ENCODE measurements around the gene BRF1.
A peak's percentile ranks its signal among the peaks of the same experiment; 100 is the strongest.

BRF1 gene

DNA sequence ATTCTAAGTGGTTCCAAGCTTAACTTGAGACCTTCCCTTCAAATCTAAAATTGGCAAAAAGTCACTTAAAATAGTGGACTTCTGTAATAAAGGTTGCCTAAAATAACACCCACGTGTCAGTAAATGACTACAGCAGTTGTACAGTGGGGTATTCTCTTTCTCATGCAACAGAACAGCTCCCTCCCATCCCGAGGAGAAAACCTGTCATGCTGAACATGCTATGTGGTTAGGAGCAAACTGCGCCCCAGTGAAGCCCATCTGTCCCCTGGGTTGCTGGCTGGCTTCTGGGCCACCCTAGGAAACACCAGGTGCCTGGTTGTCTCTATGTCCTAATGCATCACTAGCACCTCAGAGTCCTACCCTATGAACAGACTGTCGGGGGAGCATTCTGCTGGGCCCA, 49.8 kb downstream of the BRF1 start:
- H3K9me3 Mint-ChIP-seq = no peaks in the 10 kb centered on the region
- no peak overlapping the region for H3K4me3 Mint-ChIP-seq
- H3K4me1 Mint-ChIP-seq = peaks cover 19% of the 10 kb centered on the region
- peaks cover 27% of the 10 kb centered on the region for H3K36me3 Mint-ChIP-seq (ENCODE audit: low read depth)
- H3K27ac Mint-ChIP-seq = no peak overlapping the region
- peaks cover 6% of the 10 kb centered on the region for H3K27me3 Mint-ChIP-seq (ENCODE audit: low read depth, poor library complexity)
- no peak for DNase-seq
- TF ChIP-seq CTCF (IDR thresholded peaks at IDR 0.05) = no peak

- no peak for TF ChIP-seq CTCF (IDR thresholded peaks at IDR 0.05)
- Mint-ChIP-seq H3K4me3 (peak overlapping the region; percentile 83), H3K27ac (no peak overlapping the region), H3K36me3 (ENCODE audit: low read depth) (peaks cover 33% of the 10 kb centered on the region), H3K4me1 (peaks cover 19% of the 10 kb centered on the region), H3K9me3 (no peaks in the 10 kb centered on the region), H3K27me3 (ENCODE audit: low read depth, poor library complexity) (peaks cover 6% of the 10 kb centered on the region)
- DNase-seq = no peak
Observed at GRCh38 chr14:105250008-105250366, 50.8 kb downstream of the BRF1 start.

DNA sequence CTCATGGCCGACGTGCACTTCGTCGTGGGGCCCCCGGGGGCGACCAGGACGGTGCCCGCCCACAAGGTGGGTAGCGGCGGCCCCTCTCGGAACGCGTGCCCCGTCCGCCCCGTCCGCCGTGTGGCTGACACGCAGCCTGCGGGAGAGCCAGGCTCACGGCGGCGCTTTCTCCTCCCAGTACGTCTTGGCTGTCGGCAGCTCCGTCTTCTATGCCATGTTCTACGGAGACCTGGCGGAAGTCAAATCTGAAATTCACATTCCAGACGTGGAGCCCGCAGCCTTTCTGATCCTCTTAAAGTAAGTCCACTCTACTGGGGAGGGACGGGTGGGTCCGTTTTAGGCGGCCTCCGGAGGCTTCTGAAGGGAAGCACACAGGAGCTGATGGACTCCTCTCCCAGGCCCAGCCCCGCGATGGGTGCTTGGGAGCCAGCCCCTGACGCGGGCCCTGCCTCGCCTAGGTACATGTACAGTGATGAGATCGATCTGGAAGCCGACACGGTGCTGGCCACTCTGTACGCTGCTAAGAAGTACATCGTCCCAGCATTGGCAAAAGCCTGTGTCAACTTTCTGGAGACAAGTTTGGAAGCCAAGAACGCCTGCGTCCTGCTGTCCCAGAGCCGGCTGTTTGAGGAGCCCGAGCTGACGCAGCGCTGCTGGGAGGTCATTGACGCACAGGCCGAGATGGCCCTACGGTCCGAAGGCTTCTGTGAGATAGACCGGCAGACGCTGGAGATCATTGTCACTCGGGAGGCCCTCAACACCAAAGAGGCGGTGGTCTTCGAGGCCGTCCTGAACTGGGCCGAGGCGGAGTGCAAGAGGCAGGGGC, 51.4 kb downstream of the BRF1 start:
- DNase-seq = no peak
- H3K27me3 Mint-ChIP-seq (ENCODE audit: low read depth, poor library complexity) = peaks cover 6% of the 10 kb centered on the region

DNA sequence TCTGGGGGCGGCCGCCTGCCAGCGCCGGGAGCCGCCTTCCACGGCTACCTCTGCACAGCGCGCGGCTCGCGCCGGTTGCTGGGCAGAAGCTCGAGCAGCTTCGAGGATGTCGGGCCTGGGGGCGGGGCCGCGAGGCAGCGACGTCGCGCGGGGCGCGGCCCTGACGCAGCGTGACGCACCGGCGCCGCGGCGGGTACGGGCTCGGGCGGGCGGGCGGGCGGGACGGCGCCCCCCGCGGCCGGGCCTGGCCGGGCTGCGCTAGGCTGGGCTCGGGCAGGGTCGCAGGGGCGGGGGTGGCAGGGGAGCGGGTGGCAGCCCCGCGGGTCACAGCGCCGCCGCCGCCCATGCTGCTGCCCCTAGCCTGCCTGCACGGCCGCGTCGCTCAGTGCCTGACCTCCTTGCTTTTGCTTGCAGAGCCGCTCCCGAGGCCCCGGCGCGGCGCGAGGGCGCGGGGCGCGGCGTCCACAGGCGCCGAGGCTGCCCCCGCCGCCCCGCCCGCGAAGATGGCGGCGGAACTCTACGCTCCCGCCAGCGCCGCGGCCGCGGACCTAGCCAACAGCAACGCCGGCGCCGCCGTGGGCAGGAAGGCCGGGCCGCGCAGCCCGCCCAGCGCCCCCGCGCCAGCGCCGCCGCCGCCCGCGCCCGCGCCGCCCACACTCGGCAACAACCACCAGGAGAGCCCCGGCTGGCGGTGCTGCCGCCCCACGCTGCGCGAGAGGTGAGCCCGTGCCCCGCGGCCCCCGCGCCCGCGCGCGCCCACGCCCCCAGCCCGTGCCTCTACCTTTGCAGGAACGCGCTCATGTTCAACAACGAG, 52.2 kb downstream of the BRF1 start, which contains the start of gene BTBD6:
BTBD6 (plus strand) TSS at position 166 of the 814 bp plus-strand sequence; CDS start at position 345, 179 bp downstream.
- Mint-ChIP-seq H3K27ac (peak within 1 kb of the TSS; percentile 29), H3K4me3 (peak within 1 kb of the TSS; percentile 83), H3K9me3 (no peaks in the 10 kb centered on the region), H3K27me3 (ENCODE audit: low read depth, poor library complexity) (peaks cover 6% of the 10 kb centered on the region), H3K4me1 (peaks cover 19% of the 10 kb centered on the region), H3K36me3 (ENCODE audit: low read depth) (peaks cover 42% of the 10 kb centered on the region)
- TF ChIP-seq CTCF (IDR thresholded peaks at IDR 0.05) = no peak
- DNase-seq = peak; percentile 90

More for the DNA sequence above, 51.4 kb downstream of the BRF1 start:
- Mint-ChIP-seq H3K4me1 (peaks cover 19% of the 10 kb centered on the region), H3K9me3 (no peaks in the 10 kb centered on the region), H3K4me3 (peak overlapping the region; percentile 83), H3K27ac (peak overlapping the region; percentile 29), H3K36me3 (ENCODE audit: low read depth) (peaks cover 38% of the 10 kb centered on the region)
- no peak for TF ChIP-seq CTCF (IDR thresholded peaks at IDR 0.05)

- peaks cover 19% of the 10 kb centered on the region for H3K4me1 Mint-ChIP-seq
- H3K27ac Mint-ChIP-seq = no peak overlapping the region
- DNase-seq = no peak
- H3K27me3 Mint-ChIP-seq (ENCODE audit: low read depth, poor library complexity) = peaks cover 6% of the 10 kb centered on the region
- peaks cover 42% of the 10 kb centered on the region for H3K36me3 Mint-ChIP-seq (ENCODE audit: low read depth)
- H3K4me3 Mint-ChIP-seq = peak overlapping the region; percentile 82
- H3K9me3 Mint-ChIP-seq = no peaks in the 10 kb centered on the region
- TF ChIP-seq CTCF (IDR thresholded peaks at IDR 0.05) = no peak
Observed at GRCh38 chr14:105247715-105248367, 53.0 kb downstream of the BRF1 start.

Measured in nephron progenitor cell (in vitro differentiated cells).